Neural cell (in vitro differentiated cells): ENCODE data around the gene TAL2. TPM values are rescaled to one million over a fixed set of nuclear protein-coding genes. Genes with fewer than 3 reads are reported as not detected.

Experiments
- H2AFZ ChIP-seq: fragments of 200-600, 300-800 bp; sonication (generic), shearing (Covaris generic); 2 replicates; pipeline ENCODE4 v1.6.0; 2014; ENCODE audit warnings: low read depth, mild to moderate bottlenecking, antibody characterized with exemption, low read length, moderate library complexity
- H3F3A ChIP-seq: fragments of 200-600 bp; shearing (Covaris generic); 2 replicates; pipeline ENCODE4 v1.6.1; 2016; ENCODE audit warnings: mild to moderate bottlenecking, moderate library complexity, mixed read lengths, antibody characterized with exemption, low read length; ENCODE audit not compliant: insufficient read depth, poor library complexity, severe bottlenecking
- H3K27ac ChIP-seq: fragments of 200-600, 300-800 bp; sonication (generic), shearing (Covaris generic); 2 replicates; pipeline ENCODE4 v1.5.1; 2014; ENCODE audit warnings: mild to moderate bottlenecking, low read length, moderate library complexity
- H3K27me3 ChIP-seq: fragments of 300-800, 200-600 bp; sonication (generic), shearing (Covaris generic); 2 replicates; pipeline ENCODE4 v1.6.0; 2014; ENCODE audit warnings: mild to moderate bottlenecking, low read depth, low read length, moderate library complexity; ENCODE audit not compliant: insufficient read depth
- H3K36me3 ChIP-seq: fragments of 300-800, 200-600 bp; sonication (generic), shearing (Covaris generic); 2 replicates; pipeline ENCODE4 v1.5.1; 2014; ENCODE audit warnings: mild to moderate bottlenecking, antibody characterized with exemption, low read length, moderate library complexity; ENCODE audit not compliant: insufficient read depth
- H3K4me2 ChIP-seq: fragments of 300-800, 200-600 bp; sonication (generic), shearing (Covaris generic); 2 replicates; pipeline ENCODE4 v1.6.0; 2014; ENCODE audit warnings: mild to moderate bottlenecking, low read length
- H3K4me3 ChIP-seq: fragments of 300-800, 200-600 bp; sonication (generic), shearing (Covaris generic); 2 replicates; pipeline ENCODE4 v1.5.1; 2014; ENCODE audit warnings: mild to moderate bottlenecking, low read length, moderate library complexity
- H3K79me2 ChIP-seq: fragments of 200-600 bp; shearing (Covaris generic); replicated peaks from 2 replicates; pipeline ENCODE4 v1.6.0; 2014; ENCODE audit warnings: mild to moderate bottlenecking, low read length, moderate library complexity; ENCODE audit not compliant: insufficient read depth
- H3K9ac ChIP-seq: fragments of 300-800, 200-600 bp; sonication (generic), shearing (Covaris generic); 2 replicates; pipeline ENCODE4 v1.6.1; 2016; ENCODE audit warnings: mild to moderate bottlenecking, low read length, mixed read lengths
- H3K9me2 ChIP-seq: fragments of 200-600 bp; shearing (Covaris generic); 2 replicates; pipeline ENCODE4 v1.6.1; 2016; ENCODE audit warnings: mild to moderate bottlenecking, low read length, mixed read lengths; ENCODE audit not compliant: insufficient read depth
- H3K9me3 ChIP-seq: fragments of 200-600, 300-800 bp; sonication (generic), shearing (Covaris generic); 2 replicates; pipeline ENCODE4 v1.6.1; 2016; ENCODE audit warnings: mild to moderate bottlenecking, mixed run types, low read length, moderate library complexity, mixed read lengths
- H4K20me1 ChIP-seq: fragments of 200-600 bp; shearing (Covaris generic); 2 replicates; pipeline ENCODE4 v1.6.1; 2016; ENCODE audit warnings: mild to moderate bottlenecking, mixed run types; ENCODE audit not compliant: insufficient read depth
- CTCF ChIP-seq: fragments of 450-650 bp; IDR thresholded peaks from 2 replicates; pipeline ENCODE4 v1.5.1; 2014; ENCODE audit warnings: antibody characterized with exemption, mild to moderate bottlenecking, moderate library complexity; ENCODE audit not compliant: poor library complexity, severe bottlenecking
- EP300 ChIP-seq: fragments of 450-650 bp; conservative IDR thresholded peaks from 2 replicates; pipeline ENCODE4 v1.6.1; 2014; ENCODE audit warnings: antibody characterized with exemption, mild to moderate bottlenecking, moderate library complexity; ENCODE audit not compliant: poor library complexity, severe bottlenecking
- EZH2 ChIP-seq: fragments of 200-600, 300-800 bp; shearing (Covaris generic), sonication (generic); IDR thresholded peaks from 2 replicates; pipeline ENCODE4 v1.6.1; 2014; ENCODE audit warnings: antibody characterized with exemption, low read length, borderline replicate concordance, mild to moderate bottlenecking; ENCODE audit not compliant: insufficient read depth, poor library complexity, severe bottlenecking
- MXI1 ChIP-seq: fragments of 450-650 bp; conservative IDR thresholded peaks from 2 replicates; pipeline ENCODE4 v1.6.1; 2014; ENCODE audit warnings: antibody characterized with exemption, mild to moderate bottlenecking; ENCODE audit not compliant: poor library complexity, severe bottlenecking
- POLR2AphosphoS5 ChIP-seq: IDR thresholded peaks from 2 replicates; pipeline ENCODE4 v1.6.1; 2012
- RAD21 ChIP-seq: fragments of 450-650 bp; conservative IDR thresholded peaks from 2 replicates; pipeline ENCODE4 v1.6.1; 2014; ENCODE audit warnings: antibody characterized with exemption, mild to moderate bottlenecking, moderate library complexity
- SMC3 ChIP-seq: fragments of 450-650 bp; conservative IDR thresholded peaks from 2 replicates; pipeline ENCODE4 v1.6.1; 2014; ENCODE audit warnings: antibody characterized with exemption, mild to moderate bottlenecking, moderate library complexity; ENCODE audit not compliant: poor library complexity
- TAF1 ChIP-seq: IDR thresholded peaks from 2 replicates; pipeline ENCODE4 v1.6.1; 2012; ENCODE audit warnings: low read depth
- polyA plus RNA-seq: library from polyadenylated mRNA; depleted of rRNA; stranded (reverse); fragments of >200 nt; gene quantifications from 2 replicates; pipeline ENCODE4 v1.2.3, GENCODE V29; 2014
- TF ChIP-seq, protein P1 (sequence below): IDR thresholded peaks from 2 replicates; pipeline ENCODE4 v1.6.1; 2012; ENCODE audit warnings: borderline replicate concordance

The TAL2 gene
- polyA plus RNA-seq, 1 donor from 2014 or later = 0.88 TPM

DNA sequence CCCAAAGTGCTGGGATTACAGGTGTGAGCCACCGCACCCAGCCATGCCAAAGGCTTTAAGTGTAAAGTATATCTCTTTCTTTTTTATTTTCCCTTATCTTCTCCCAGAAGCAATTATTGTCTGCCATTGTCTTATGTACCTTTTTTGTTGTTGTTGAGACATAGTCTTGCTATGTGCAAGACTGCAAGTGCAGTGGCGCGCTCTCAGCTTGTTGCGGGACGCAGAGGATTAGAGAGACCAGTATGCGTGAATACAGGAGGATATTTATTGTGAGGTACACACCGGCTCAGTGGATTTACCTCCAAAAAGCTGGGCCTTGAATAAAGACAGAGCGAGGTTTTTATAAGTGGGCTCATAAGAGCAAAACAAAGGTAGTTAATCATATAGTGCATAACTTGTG, 43.9 kb downstream of the TAL2 start:
- H3K4me3 ChIP-seq = no peak overlapping the region
- no peaks in the 10 kb centered on the region for H3K79me2 ChIP-seq

GRCh38 chr9:105708405-105708804, 46.1 kb downstream of the TAL2 start:
- Histone ChIP-seq H3K79me2 (no peaks in the 10 kb centered on the region), H3K4me3 (no peak overlapping the region), H2AFZ (no peak overlapping the region), H3K27ac (no peak overlapping the region), H3K36me3 (no peaks in the 10 kb centered on the region), H3K4me2 (no peak overlapping the region), H3K27me3 (no peaks in the 10 kb centered on the region), H4K20me1 (no peaks in the 10 kb centered on the region), H3K9me3 (no peaks in the 10 kb centered on the region), H3K9me2 (no peaks in the 10 kb centered on the region), H3F3A (no peaks in the 10 kb centered on the region), H3K9ac (no peak overlapping the region)
- TF ChIP-seq EP300 (no peak), POLR2AphosphoS5 (no peak), EZH2 (no peak)
- TF ChIP-seq, protein P1, sequence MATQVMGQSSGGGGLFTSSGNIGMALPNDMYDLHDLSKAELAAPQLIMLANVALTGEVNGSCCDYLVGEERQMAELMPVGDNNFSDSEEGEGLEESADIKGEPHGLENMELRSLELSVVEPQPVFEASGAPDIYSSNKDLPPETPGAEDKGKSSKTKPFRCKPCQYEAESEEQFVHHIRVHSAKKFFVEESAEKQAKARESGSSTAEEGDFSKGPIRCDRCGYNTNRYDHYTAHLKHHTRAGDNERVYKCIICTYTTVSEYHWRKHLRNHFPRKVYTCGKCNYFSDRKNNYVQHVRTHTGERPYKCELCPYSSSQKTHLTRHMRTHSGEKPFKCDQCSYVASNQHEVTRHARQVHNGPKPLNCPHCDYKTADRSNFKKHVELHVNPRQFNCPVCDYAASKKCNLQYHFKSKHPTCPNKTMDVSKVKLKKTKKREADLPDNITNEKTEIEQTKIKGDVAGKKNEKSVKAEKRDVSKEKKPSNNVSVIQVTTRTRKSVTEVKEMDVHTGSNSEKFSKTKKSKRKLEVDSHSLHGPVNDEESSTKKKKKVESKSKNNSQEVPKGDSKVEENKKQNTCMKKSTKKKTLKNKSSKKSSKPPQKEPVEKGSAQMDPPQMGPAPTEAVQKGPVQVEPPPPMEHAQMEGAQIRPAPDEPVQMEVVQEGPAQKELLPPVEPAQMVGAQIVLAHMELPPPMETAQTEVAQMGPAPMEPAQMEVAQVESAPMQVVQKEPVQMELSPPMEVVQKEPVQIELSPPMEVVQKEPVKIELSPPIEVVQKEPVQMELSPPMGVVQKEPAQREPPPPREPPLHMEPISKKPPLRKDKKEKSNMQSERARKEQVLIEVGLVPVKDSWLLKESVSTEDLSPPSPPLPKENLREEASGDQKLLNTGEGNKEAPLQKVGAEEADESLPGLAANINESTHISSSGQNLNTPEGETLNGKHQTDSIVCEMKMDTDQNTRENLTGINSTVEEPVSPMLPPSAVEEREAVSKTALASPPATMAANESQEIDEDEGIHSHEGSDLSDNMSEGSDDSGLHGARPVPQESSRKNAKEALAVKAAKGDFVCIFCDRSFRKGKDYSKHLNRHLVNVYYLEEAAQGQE = no peak

More for the DNA sequence above, 43.9 kb downstream of the TAL2 start:
- Histone ChIP-seq H3K9me2 (no peaks in the 10 kb centered on the region), H2AFZ (no peak overlapping the region), H3K9me3 (no peaks in the 10 kb centered on the region), H3K9ac (no peak overlapping the region), H3K27ac (no peak overlapping the region), H3K27me3 (no peaks in the 10 kb centered on the region), H3K4me2 (no peak overlapping the region), H4K20me1 (no peaks in the 10 kb centered on the region), H3F3A (no peaks in the 10 kb centered on the region), H3K36me3 (no peaks in the 10 kb centered on the region)
- TF ChIP-seq CTCF = no peak
- TF ChIP-seq MXI1 = no peak
- no peak for TF ChIP-seq EZH2
- TF ChIP-seq SMC3 = no peak

DNA sequence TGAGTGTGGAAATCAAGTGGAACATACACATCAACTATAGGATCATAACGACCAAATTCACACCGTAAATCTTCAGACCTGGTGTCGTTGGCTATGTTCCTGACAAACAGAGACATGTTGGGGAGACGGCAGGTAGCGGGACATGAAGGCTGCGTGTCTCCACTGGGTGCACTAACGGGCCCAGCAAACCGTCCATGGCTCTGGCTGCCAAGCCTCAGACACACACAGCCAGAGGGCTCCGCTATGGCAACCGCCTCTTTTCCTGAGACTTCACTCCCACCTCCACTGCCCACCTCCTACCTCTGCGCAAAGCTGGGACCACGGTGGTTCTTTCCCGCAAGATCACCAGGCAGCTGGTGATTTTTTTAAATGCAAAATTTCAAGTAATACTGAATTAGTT, 48.4 kb downstream of the TAL2 start:
- H3F3A ChIP-seq = no peaks in the 10 kb centered on the region
- H3K79me2 ChIP-seq = no peaks in the 10 kb centered on the region
- no peaks in the 10 kb centered on the region for H4K20me1 ChIP-seq
- H3K4me2 ChIP-seq = no peak overlapping the region
- H3K27ac ChIP-seq = no peak overlapping the region
- no peaks in the 10 kb centered on the region for H3K9me2 ChIP-seq
- no peaks in the 10 kb centered on the region for H3K27me3 ChIP-seq
- H3K9me3 ChIP-seq = no peaks in the 10 kb centered on the region
- TF ChIP-seq CTCF = no peak
- no peak for TF ChIP-seq EZH2
- no peak for TF ChIP-seq EP300
- no peak for TF ChIP-seq MXI1
- TF ChIP-seq SMC3 = no peak
- TF ChIP-seq RAD21 = no peak
- no peak for TF ChIP-seq TAF1
- TF ChIP-seq, protein P1 = no peak
- TF ChIP-seq POLR2AphosphoS5 = no peak
- no peaks in the 10 kb centered on the region for H3K36me3 ChIP-seq
- H3K9ac ChIP-seq = no peak overlapping the region
- H2AFZ ChIP-seq = no peak overlapping the region
- no peak overlapping the region for H3K4me3 ChIP-seq
